ENCODE measurements around the gene CFAP57.

DNA sequence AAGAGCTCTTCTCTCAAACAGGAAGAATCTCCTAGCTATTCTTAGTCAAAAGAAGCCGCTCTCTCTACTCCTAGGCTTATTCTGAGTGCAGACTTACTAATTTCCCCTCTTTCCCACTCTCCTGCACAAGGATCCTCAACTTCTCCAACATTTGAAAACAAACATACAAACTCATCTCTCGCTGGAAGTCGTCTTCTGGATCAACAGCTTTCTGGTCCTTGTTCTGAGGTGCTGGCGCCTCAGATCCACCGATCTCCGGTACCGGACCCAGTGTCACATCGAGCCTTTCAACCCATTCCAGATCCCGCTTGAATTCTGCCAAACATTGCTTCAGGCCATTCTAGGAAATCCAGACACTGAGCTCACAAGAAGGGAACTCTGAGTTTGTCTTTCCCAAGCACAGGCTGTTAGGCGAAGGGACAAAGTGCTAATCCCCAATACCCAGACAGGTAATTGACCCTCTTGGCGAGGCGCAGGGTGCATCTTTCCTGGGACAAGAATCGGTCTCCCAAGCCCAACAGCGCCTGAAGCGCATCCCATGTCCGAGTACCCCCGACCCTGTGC lies 736 bp upstream of the CFAP57 start:
- TF ChIP-seq ZNF274 (IDR thresholded peaks at IDR 0.05; ENCODE audit: low read depth, low read length) (no peak), YY1 (IDR thresholded peaks at IDR 0.05; ENCODE audit: insufficient read depth, insufficient read length) (no peak)
